ENCODE results near the gene CHD5.

Gene CHD5

DNA sequence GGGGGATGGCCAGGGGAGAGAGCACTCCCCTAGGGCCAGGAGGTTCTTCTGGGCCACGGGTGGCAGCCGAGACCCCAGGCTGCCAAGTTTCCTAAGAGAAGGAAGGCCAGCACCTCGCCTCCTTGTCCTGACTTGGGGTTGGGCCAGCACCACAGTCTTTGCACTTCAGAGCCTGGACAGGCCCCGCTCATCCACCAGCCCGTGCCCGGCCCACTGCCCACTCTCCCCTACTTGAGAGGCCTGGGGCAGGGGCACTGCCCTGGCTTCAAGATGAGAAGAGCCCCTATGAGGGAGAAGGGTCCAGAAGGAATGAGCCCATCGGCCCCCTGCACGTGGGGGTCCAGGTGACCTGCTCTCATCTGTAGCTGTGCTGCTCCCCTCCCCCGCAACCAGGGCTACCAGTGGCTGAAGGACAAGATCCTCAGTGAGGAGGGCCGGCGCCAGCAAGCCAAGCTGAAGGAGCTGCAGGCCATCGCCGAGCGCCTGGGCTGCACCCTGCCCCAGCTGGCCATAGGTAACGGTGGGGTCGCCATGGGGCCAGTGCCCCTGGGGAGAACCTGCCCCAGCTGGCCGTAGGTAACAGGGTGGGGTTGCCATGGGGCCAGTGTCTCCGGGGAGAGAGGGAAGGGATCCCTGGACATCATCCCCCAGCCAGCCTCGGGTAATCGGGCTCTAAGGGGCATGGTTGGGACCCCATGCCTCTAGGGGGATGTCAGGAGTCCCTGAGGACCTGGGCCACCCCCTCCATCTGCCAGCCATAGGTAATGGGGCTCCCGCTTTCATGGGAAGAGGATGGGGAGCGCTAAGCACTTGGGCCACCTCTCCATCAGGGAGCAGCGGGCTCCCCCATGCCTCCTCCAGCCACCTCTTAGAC, 83.6 kb downstream of the CHD5 start:
- DNase-seq: no peak

DNA sequence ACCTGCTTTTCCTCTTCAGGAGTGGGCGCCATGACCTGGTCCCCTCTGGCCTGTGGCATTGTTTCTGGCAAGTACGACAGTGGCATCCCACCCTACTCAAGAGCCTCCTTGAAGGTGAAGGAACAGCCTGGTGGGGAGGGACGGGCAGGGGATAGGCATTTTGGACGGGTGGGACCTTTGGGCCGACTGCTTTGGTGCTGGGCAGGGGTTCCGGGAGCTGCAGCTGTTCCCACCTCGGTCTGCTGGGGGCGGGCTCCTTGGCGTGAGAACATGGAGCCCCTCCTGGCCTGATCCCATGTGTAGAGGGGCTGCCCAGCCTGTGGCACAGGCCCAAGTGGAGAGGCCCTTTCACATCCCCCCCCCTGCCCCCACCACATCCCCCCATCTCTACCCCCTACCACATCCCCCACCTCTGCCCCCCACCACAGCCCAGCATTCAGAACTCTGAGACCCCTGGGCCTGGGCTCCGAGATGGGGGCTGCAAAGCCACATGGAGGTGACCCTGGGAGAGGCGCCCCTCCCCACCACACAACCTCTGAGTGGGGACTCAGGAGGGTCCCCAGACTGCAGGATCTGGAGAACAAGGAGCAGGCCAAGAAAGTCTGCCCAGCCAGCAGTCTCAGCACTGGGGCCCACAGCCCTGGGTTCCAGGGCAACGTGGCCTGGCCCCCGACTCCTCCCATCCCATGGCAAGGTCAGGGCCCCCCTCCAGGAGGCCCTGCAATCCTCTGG, 84.4 kb downstream of the CHD5 start:
- DNase-seq: no peak

DNA sequence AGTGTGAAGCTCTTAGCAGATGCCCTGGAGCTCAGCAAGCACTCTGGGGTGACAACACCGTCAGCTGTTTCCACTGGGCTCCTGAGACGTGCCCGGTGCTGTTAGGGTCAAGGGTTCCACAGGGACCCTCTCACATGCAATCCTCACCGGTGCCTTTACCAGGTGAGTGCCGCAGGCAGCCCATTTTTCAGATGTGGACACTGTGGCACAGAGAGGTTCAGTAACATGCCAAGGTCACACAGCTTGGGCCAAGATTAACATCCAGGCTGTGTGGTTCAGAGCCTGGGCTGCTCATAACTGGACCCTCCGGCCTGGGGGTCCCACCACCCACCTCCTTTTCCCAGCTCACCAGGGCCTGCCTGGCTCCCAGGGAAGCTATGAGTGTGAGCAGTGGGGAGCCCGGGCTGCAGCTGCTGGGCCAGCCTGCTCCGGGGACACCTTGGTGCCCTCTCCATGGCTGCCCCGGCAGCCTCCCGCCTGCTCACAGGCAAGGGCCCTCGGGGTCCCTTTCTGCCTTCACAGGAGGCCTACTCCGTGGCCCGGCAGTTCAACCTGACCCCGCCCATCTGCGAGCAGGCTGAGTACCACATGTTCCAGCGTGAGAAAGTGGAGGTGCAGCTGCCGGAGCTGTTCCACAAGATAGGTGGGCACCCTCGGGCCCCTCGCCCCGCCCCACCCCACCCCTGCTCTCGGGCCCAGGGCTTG, 85.2 kb downstream of the CHD5 start:
- DNase-seq: no peak

DNA sequence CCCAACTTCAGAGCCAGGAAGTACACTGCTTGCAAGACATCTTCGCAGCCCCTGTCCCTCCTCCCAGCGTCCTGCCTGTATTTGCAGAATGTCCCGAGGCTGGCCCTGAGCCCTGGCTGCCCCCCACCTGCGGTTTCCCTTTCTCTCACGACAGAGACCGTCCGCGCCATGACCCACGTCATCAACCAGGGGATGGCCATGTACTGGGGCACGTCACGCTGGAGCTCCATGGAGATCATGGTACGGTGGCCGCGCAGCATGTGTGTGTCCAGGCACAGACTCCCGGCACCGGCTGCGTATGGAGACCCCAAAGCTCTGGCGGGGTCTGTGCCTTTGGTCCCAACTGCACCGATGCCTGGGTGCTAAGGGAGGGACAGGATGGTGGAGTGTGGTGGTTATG, 85.9 kb downstream of the CHD5 start:
- DNase-seq: no peak

DNA sequence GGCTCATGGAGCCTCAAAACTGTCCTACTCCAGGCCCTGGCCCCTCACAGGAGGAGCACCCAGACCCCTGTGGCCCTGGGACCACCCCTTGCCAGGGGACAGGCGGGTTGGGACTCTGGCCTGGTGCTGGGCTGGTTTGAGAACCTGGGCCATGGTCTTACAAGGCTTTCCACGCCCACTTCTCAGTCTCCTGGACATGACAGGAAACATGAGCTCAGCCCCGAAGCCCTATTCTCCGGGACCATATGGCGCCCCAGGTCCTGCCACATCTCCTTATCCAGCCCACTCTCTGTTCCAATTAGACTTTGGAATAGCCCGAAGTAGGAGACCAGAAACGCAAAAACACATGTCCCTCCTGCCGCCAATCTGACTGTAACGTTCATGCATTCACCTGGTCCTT, 86.5 kb downstream of the CHD5 start:
- DNase-seq: no peak

DNA sequence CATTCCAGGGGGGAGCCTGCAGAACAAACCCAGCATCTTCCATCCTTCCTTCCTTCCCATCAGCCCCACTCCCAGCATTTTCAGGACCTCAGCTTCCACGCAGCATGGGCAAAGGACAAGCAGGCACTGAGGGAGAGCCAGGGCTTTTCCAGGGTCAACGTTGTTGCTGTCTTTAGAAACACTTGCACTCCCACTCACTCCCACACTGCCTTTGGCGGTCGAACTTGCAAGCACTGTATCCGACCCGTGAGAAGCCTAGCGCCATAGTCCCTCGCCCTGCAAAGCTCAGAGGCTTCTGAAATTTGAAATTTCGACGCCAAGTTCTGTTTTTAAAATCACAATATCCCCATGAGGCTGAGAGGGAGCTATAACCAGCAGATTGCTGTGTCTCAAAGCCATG, 87.0 kb downstream of the CHD5 start:
- no peak for DNase-seq

DNA sequence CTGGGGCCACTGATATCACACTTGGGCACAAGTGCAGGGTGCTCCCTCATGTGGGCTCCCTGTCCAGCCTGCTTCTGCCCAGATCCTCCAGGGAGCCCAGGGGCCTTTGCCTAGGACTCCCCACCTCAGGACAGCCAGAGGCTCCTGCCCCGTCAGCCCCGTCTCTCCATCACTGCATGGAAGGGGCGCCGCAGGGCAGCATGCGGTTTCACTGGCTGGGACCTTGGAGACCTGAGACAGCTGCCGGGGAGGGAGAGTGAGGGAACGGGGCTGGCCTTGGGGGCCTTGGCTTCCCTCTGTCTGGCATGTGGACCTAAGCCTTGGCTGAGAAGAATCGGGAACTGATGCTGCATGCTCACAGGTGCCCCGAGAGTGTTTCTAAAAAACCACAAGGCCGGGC, 87.9 kb downstream of the CHD5 start:
- DNase-seq: no peak

DNA sequence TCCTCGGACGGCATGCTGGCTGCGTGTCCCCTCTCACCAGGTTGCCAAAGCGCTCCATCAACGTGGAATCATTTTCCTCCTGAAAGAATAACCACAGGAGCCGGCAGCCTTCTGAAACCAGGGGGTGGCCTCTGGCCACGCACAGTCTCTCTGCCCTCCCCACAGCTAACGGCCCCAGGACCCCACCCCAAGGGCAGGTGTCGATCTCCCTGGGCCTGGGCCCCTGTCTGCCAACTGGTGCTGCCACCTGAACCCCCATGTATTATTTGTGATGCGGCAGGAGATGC, 88.4 kb downstream of the CHD5 start:
- DNase-seq: no peak

DNA sequence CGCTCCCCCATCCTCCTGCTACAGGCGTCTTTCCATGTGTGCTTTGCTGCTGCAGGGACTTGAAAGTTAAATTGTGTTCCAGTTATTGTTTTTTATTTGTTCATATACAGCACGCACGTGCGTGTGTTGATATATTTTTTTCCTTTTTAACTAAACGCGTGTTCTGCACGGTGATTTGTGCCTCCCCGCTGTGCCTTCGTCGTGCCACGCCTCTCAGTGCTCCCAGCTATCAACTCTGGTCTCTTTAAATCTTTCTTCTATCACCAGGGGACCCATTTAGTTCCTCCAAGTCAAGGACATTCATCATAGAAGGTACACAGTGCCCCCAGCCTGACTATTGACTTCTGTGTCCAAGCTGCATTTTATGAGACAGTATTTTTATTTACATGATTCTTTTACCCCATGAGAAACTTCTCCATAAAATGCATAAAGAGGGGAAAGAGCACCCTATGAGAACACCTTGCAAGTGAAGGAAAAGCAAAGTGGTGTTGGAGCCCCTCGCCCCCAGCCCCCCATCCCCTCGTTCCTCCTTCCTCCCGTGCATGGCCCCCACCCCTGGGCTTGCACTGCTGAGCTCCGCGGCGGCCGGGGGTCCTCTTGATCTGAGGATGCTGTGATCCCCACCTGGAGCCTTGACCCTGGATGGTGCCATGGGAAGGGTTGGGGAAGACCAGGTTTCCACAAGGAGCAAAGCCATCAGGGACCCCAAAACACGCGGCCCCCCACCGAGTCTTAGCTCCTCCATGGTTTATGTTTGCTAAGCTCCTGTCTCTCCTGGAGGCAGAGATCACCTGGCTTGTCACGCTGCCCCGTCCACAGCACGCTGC, 88.9 kb downstream of the CHD5 start:
- DNase-seq: no peak

DNA sequence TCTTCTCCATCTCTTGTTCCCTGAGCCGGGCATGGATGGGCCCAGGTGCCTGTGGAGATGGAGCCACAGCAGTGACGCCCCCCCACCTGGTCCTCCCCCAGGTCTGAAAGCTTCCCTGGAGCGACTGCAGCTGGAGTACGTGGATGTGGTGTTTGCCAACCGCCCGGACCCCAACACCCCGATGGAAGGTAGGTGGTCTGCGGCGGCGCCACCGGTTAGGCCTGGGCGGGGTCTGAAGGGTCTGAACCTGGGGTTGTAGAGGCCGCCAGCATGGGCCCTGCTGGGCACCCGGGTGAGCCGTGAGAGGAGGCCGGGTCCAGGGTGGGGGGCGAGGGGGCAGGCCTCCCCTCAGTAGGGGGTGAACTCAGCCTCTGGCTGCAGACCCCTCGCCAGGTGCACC, 89.8 kb downstream of the CHD5 start:
- DNase-seq: no peak

DNA sequence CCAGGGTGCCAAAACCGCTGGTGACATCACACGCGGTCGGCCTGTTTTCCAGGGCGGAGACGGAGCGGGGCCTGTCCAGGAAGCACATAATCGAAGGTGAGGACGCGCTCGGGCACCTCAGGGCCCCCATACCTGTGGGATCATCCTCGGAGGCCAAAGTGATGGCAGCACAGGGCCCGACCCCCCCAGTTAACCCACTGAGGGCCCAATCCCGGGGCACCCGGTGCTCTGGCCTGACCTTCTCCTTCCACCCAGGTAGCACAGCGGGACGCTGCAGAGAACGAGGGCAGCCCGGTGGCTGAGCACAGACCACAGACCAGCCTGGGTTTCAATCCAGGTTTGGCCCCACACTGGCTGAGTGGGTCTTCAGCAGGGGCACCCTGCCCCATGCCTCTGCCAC, 91.2 kb downstream of the CHD5 start:
- no peak for DNase-seq

DNA sequence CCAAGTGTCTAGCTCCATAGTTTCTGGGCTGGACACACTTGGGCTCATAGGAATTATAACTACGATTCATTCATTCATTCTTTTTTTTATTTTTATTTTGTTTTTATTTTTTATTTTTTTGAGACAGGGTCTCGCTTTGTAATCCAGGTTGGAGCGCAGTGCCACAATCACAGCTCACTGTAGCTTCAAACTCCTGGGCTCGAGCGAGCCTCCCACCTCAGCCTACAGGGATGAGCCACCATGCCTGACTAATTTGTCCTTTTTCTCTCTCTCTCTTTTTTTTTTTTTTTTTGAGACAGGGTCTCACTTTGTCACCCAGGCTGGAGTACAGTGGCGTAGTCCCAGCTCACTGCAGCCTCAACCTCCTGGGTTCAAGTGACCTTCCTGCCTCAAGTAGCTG, 92.2 kb downstream of the CHD5 start:
- no peak for DNase-seq

DNA sequence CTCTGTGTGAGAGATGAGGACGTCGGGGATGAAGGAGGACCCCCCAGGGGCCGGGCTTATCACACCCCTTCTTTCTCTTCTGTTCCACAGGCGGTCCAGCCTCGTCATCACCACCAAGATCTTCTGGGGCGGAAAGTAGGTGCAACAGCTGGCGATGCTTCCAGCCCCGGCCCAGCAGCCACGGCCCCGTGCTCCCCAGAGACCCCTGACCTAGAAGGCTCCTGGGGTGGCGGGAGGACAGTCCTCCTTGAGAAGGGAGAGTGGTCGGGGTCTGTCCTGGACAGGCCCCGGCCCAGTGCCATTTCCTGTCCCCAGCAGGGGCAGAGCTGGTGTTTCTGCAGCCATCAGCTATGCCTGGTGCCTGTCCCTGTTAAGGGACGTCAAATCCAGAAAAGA, 92.7 kb downstream of the CHD5 start:
- DNase-seq: no peak

DNA sequence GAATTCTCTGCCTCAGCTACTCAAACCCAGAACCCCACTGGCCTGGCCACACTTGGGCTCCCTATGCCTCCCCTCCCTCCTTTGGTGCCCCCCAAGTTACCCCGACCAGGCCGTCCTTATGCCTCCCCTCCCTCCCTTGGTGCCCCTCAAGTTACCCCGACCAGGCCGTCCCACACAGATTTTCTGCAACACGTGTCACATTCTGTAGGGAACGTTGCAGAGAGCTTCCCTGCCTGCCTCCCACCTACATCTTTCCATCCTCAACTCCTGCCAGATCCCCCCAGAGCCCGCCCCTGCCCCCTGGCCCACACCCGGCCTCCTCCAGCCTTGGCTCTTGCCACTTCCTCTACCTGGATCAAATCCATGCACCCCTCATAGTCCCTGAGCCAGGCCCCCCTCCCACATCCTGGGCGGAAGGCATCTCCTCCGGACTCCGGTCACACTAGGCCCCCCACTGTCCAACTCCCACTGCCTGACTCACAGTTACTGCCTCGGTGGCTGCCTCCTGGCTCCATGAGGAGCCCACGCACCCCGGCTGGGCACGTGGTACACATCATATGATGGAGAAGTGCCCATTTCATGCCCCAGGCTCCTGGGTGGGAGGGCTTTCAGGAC, 93.3 kb downstream of the CHD5 start:
- DNase-seq: no peak

DNA sequence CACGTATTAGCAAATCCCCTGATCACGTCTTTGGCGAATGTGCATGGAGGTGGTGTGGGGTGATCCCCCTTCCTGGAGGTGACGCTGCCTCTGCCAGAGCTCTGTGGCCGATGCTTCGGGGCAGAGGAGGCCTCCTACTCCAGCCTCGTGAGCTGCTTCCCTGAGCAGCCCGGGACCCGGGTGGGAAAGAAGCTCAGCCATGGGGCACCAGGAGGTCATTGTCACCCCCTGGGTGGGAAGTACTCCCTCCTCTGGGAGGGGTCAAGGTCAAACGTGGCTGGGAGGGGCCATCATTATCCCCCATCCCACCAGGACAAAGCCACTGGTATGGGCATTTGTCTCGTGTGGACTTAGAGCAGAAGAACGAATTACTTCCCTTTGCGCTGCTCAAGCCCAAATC, 93.8 kb downstream of the CHD5 start:
- DNase-seq: no peak

DNA sequence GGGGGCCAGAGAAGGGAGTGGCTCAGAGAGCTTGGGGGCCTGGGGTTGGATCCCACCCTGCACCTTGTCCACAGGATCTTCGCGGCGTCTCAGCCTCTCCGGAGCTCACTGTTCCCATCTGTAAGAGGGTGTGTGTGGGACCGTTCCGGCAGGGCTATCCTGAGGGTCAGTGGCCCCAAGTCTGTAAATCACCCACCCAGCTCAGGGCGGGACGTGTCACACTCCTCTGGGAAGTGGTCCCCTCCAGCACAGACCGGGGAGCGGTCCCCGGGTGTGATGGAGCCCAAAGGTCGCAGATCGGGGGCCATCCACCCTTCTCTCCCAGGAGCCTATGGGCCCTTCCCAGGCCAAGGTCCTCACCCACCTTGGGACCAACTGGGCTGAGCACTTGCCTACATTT, 94.5 kb downstream of the CHD5 start:
- DNase-seq: no peak

DNA sequence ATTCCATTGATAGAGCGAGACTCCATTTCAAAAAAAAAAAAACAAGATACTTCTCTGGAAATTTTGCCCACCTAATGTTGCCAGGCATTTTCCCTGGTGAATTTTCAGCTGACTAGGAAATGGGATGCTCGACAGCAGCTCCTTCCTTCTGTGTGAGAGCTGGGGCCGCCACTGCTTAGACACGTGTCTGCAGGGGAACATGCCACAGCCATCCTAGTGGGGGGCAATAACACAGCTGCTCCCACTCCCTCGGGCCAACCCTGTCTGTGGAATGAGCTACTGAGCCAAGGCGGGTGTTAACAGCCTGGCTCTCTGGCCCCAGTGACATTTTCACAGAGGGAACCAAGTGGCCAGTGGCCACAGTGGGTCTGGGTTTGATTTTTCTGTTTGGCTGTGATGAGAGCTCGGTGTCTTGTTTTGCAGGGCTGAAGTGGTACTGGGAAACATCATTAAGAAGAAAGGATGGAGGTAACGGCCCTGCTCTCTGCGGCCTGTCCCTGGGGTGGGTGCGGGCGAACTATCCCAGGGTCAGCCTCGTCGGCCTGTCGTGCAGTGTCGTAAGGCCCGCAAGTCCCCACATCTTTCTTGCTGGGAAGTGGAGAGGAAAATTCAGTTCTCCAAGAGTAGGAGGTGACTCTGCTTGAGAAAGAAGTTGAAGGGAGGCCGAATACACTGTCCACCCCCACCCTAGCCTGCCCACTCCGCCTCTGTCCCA, 95.2 kb downstream of the CHD5 start:
- DNase-seq: no peak

DNA sequence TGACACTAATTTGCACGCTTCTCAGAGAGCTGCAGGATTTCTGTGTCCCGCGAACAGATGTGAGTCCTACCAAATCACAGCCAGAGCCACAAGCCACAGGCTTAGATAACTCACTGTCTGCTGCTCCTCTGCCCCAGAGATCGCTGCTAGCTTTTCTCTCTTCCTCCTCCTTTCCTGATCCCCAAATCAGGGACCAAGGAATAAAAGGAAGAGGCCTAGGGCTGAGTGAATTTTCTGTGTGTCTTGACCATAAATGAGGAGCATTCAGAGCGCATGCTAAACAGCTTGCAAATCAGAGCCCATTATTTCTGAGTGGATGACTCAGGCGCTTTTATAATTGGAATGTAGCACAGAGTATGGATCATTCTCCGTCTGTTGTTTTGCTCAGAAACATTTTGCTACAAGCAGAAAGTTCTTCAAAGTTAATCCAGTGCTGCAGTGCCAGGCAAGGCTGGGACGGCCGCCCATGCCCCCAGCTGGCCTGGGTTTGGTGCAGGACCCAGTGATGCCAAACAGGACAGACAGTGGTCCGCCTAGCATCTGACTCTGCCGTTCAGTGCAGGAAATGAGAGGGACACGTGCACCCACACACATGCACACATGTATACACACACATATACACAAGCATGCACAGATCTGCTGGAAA, 96.2 kb downstream of the CHD5 start:
- no peak for DNase-seq

DNA sequence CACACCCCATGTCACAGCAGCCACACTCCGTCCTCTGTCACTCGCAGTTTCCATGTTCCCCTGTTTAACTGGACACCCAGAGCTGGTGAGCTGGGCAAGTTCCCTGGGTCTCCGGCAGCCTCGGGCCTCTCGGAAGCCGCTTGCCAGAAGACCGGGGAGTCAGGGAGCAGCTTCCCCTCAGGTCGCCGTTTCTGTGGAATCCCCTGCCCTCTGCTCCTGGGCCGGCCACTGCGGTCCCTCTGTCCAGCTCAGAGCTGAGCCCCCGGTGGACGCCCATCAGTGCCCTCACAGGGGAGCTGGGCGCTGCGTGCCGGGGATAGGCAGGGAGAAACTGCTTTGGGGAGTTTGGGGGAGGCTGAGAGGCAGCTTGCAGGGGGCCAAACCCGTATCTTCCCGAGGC, 96.7 kb downstream of the CHD5 start:
- DNase-seq: no peak

DNA sequence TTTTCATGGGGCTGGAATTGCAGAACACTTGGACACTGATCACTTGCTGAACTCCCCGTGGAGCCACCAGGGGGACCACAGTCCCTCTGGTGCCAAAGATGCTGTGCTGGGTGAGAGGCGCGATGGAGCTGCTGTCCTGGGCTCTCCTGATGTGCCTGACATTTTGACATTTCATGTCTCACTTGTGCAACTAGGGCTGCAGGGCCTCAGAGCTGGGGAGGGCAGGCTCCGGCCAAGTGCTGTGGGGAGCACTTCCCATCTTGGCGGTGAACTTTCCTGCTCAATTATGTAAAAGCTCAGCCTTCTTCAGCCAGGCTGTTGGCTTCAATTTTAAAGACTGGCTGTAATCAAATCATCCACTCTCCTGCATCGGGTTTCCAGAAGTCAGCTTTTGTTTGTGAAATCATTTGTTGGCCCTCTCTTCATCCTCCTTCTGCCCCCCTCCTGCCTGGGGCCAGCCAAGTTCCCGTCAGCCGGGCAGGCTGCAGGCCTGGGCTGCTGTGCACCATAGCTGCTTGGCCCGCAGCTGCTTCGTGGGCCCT, 97.6 kb downstream of the CHD5 start:
- no peak for DNase-seq

DNA sequence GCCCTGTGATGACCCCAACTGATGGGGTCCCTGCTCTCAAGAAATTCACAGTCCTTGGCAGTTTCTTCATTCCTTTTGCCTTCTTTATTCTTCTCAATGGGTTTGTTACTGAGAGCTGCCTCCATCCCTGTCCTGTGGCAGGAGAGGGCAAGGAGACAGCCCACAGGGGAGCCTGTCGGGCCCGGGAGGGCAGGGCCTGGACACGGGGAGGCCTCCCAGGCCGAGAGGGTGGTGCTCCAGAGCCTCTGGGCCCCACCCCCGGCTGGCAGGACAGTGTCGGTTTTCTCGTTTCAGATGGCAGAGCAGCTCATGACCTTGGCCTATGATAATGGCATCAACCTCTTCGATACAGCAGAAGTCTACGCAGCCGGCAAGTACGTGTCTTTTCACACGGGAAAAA, 98.2 kb downstream of the CHD5 start:
- no peak for DNase-seq

Data from AML-193 (cell line).